GM12878 (cell line): ENCODE measurements around the gene SGCD. TPM values are rescaled to one million over a fixed set of nuclear protein-coding genes. Genes with fewer than 3 reads are reported as not detected.

Experiments
- ATAC-seq: fragments of 200-7000 bp; cut with Tn5 transposase; 3 replicates; pipeline ENCODE4 v1.9.1; 2020; ENCODE audit warnings: mild to moderate bottlenecking, moderate library complexity
- BruUV-seq: library from RNA; stranded (reverse); fragments of 400-500 nt; replicated peaks from 2 replicates; lab custom pipeline; 2021; lab: Mats Ljungman, UMichigan
- CTCF ChIA-PET: fragments of 300-600 bp; sonication (Branson Sonifier 250); formaldehyde crosslinking; extraction: SDS; loops from one replicate; lab custom pipeline; 2021; ENCODE audit warnings: inconsistent platforms; lab: Yijun Ruan, JAX
- POLR2A ChIA-PET: fragments of 350-600 bp; formaldehyde crosslinking; extraction: SDS; loops from one replicate; lab custom pipeline; 2021; ENCODE audit warnings: inconsistent platforms; lab: Charles Lee
- RAD21 ChIA-PET: fragments of 300-600 bp; sonication (Branson Sonifier 250); formaldehyde crosslinking; loops from one replicate; lab custom pipeline; 2023; ENCODE audit warnings: antibody characterized with exemption; ENCODE audit not compliant: unreplicated experiment; lab: Charles Lee
- SMC1A ChIA-PET: fragments of 300-600 bp; sonication (Branson Sonifier 250); formaldehyde crosslinking; loops from one replicate; lab custom pipeline; 2023; ENCODE audit not compliant: unreplicated experiment, uncharacterized antibody; lab: Charles Lee
- DNase-seq: peaks from one replicate; pipeline ENCODE4 v3.0.0-alpha.2; 2011; ENCODE audit warnings: low read depth, low spot score
- FAIRE-seq: peaks from 3 replicates; lab custom pipeline; 2011; peaks lifted over from hg19 to GRCh38; lab: Jason Lieb, UNC
- H2AFZ ChIP-seq: 2 replicates; pipeline ENCODE4 v1.6.0; 2011; ENCODE audit warnings: low read depth, low read length, control low read depth; ENCODE audit not compliant: control insufficient read depth
- H3K27ac ChIP-seq: 2 replicates; pipeline ENCODE4 v1.5.1; 2011; ENCODE audit warnings: control low read depth; ENCODE audit not compliant: control insufficient read depth, insufficient read depth
- H3K27me3 ChIP-seq, 2 experiments: replicated peaks in 1 of 2; 2 replicates each; pipeline versions ENCODE4 v1.6.0 to v1.6.1; 2011; ENCODE audit warnings: low read length in 1 of 2; ENCODE audit not compliant: control insufficient read depth in 2 of 2, insufficient read depth in 2 of 2
- H3K36me3 ChIP-seq, 2 experiments: 2 replicates each; pipeline ENCODE4 v1.5.1; 2011; ENCODE audit warnings: low read length in 1 of 2; ENCODE audit not compliant: control insufficient read depth in 2 of 2, insufficient read depth in 2 of 2
- H3K4me1 ChIP-seq: 2 replicates; pipeline ENCODE4 v1.6.1; 2011; ENCODE audit warnings: mild to moderate bottlenecking, low read length, moderate library complexity, mixed read lengths; ENCODE audit not compliant: control insufficient read depth, insufficient read depth
- H3K4me2 ChIP-seq: 2 replicates; pipeline ENCODE4 v1.6.0; 2011; ENCODE audit warnings: control low read depth; ENCODE audit not compliant: control insufficient read depth, insufficient read depth
- H3K4me3 ChIP-seq: fragments of 200-600 bp; sonication (generic); 2 replicates; pipeline ENCODE4 v1.5.1; 2016
- H3K79me2 ChIP-seq: 2 replicates; pipeline ENCODE4 v1.6.0; 2011; ENCODE audit warnings: low read length; ENCODE audit not compliant: control insufficient read depth, insufficient read depth
- H3K9ac ChIP-seq: 2 replicates; pipeline ENCODE4 v1.8.0; 2011; ENCODE audit warnings: low read length, control low read depth, mixed read lengths; ENCODE audit not compliant: control insufficient read depth, insufficient read depth
- H3K9me3 ChIP-seq: replicated peaks from 3 replicates; pipeline ENCODE4 v1.5.1; 2011; ENCODE audit warnings: mild to moderate bottlenecking, low read length; ENCODE audit not compliant: control insufficient read depth, insufficient read depth
- H4K20me1 ChIP-seq: 2 replicates; pipeline ENCODE4 v1.6.0; 2011; ENCODE audit not compliant: control insufficient read depth, insufficient read depth
- CBX5 ChIP-seq: sonication (generic); IDR thresholded peaks from 2 replicates; pipeline ENCODE4 v1.6.1; 2016; ENCODE audit warnings: low read depth, moderate library complexity, mild to moderate bottlenecking, inconsistent platforms
- DPF2 ChIP-seq: fragments of 450-650 bp; IDR thresholded peaks from 2 replicates; pipeline ENCODE4 v1.6.1; 2017; ENCODE audit warnings: mild to moderate bottlenecking
- ETV6 ChIP-seq, 2 experiments: fragments of 450-650 bp in 1 of 2; IDR thresholded peaks in 1 of 2; conservative IDR thresholded peaks in 1 of 2; 2 replicates each; pipeline ENCODE4 v1.6.1; 2014; ENCODE audit warnings: antibody characterized with exemption in 1 of 2, borderline replicate concordance in 1 of 2, low read depth in 1 of 2, mild to moderate bottlenecking in 1 of 2, moderate library complexity in 1 of 2
- HCFC1 ChIP-seq: fragments of 150-350 bp; IDR thresholded peaks from 2 replicates; pipeline ENCODE4 v1.6.1; 2014; ENCODE audit warnings: low read length
- KDM1A ChIP-seq: fragments of 200-600 bp; sonication (generic); IDR thresholded peaks from 2 replicates; pipeline ENCODE4 v1.6.1; 2016; ENCODE audit warnings: borderline replicate concordance
- LARP7 ChIP-seq: fragments of 450-650 bp; IDR thresholded peaks from 2 replicates; pipeline ENCODE4 v1.6.1; 2017; ENCODE audit warnings: mild to moderate bottlenecking
- MYB ChIP-seq: fragments of 150-350 bp; IDR thresholded peaks from 2 replicates; pipeline ENCODE4 v1.6.1; 2014; ENCODE audit warnings: mild to moderate bottlenecking, low read depth, low read length, borderline replicate concordance
- NR2F1 ChIP-seq: fragments of 450-650 bp; conservative IDR thresholded peaks from 2 replicates; pipeline ENCODE4 v1.6.1; 2017; ENCODE audit warnings: mild to moderate bottlenecking
- POLR2AphosphoS2 ChIP-seq: IDR thresholded peaks from 2 replicates; pipeline ENCODE4 v1.6.1; 2011; ENCODE audit warnings: low read depth, mild to moderate bottlenecking, low read length, improper control_type of control experiment, moderate library complexity
- RBBP5 ChIP-seq: fragments of 200-600 bp; sonication (generic); conservative IDR thresholded peaks from 2 replicates; pipeline ENCODE4 v1.6.1; 2016
- STAT3 ChIP-seq: IDR thresholded peaks from 2 replicates; pipeline ENCODE4 v1.6.1; 2011; ENCODE audit warnings: low read depth, low read length, improper control_type of control experiment
- TBL1XR1 ChIP-seq: IDR thresholded peaks from 2 replicates; pipeline ENCODE4 v1.6.1; 2012; ENCODE audit warnings: low read depth, low read length, improper control_type of control experiment
- WGBS: methylation state at CpG from one replicate; pipeline ENCODE4 v1.1.6; 2016; ENCODE audit warnings: low lambda C conversion rate; ENCODE audit not compliant: insufficient replicate concordance, insufficient coverage; ENCODE audit errors: missing lambda C conversion rate; 5-methylcytosine and 5-hydroxymethylcytosine counted together
- in situ Hi-C: fragments of 300-500 bp; cut with MboI; formaldehyde crosslinking; loops from 9 replicates; pipeline ENCODE4 v1.14.3; 2018; ENCODE audit warnings: mixed read lengths
- intact Hi-C: fragments of 100-400 bp; cut with micrococcal nuclease; formaldehyde crosslinking; loops from one replicate; pipeline ENCODE4 v1.14.2; 2022; ENCODE audit not compliant: unreplicated experiment
- polyA plus RNA-seq, 11 experiments: library from polyadenylated mRNA; depleted of rRNA in 4 of 11; unstranded in 6 of 11; stranded (reverse) in 5 of 11; fragments of >200 nt; fragmentation: Nextera tagmentation in 4 of 11; fragmentation: Illumina TruSeq in 1 of 11; extraction: Ambion mirVana in 4 of 11; extraction: Trizol in 1 of 11; gene quantifications; 1 replicate in 1 of 11; 2 replicates in 10 of 11; pipeline versions ENCODE4 v1.2.1 to v1.2.3, GENCODE V29; 2011 to 2016; ENCODE audit warnings: inconsistent platforms in 2 of 11, missing spikeins in 2 of 11, low read depth in 1 of 11
- total RNA-seq, 4 experiments: library from RNA; depleted of rRNA in 3 of 4; stranded (reverse); fragments of >200 nt in 3 of 4; fragmentation: Illumina TruSeq in 1 of 4; extraction: Trizol in 1 of 4; gene quantifications; 2 replicates each; pipeline versions ENCODE4 v1.2.1 to v1.2.3, GENCODE V29; 2013 to 2021
- TF ChIP-seq, protein P1 (sequence below): fragments of 450-650 bp; IDR thresholded peaks from 2 replicates; pipeline ENCODE4 v1.6.1; 2017; ENCODE audit warnings: mild to moderate bottlenecking
- TF ChIP-seq, protein P2 (sequence below): fragments of 450-650 bp; IDR thresholded peaks from 2 replicates; pipeline ENCODE4 v1.6.1; 2017; ENCODE audit warnings: mild to moderate bottlenecking, moderate library complexity

Gene SGCD
- total and polyA plus RNA-seq, 10 of the 15 experiments (the other 5 are each of a cell fraction or from before 2014, with no cell fraction given), result 0.06 TPM; not detected in 9

DNA sequence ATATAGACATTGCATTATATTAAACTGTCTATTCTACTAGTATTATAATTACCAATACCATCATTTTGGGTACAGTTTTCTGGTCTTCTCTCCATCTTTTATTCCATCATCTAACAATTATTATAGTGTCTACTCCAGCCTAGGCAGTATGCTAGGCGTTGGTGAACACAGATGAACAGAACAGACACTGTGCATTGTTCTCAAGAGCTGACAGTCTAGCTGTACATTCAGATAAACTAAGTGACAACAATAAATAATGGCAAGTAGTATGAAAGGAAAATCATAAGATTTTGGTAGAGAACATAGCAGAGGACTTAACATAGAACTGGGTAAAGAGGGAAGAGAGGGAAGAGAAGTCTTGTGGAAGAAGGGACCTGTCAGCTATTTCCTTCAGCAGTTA, 12.5 kb upstream of the SGCD start:
- Histone ChIP-seq H3K4me1 (no peaks in the 10 kb centered on the region), H2AFZ (no peak overlapping the region), H3K36me3 (no peaks in the 10 kb centered on the region), H3K9me3 (no peaks in the 10 kb centered on the region), H3K4me2 (no peak overlapping the region), H3K79me2 (no peaks in the 10 kb centered on the region), H3K4me3 (no peak overlapping the region), H3K27me3 (no peaks in the 10 kb centered on the region), H4K20me1 (no peaks in the 10 kb centered on the region), H3K9ac (no peak overlapping the region), H3K27ac (no peak overlapping the region)
- DNase-seq (no peak), ATAC-seq (no peak), FAIRE-seq (no peak)
- intact Hi-C loops (no loop called here), in situ Hi-C loops (no loop called here)
- ChIA-PET POLR2A (no interaction called here), CTCF (no interaction called here), SMC1A (no interaction called here), RAD21 (no interaction called here)
- BruUV-seq, result no TSS peak
- 0% methylated on average over 1 of the region's 1 CpG for WGBS
- TF ChIP-seq LARP7, result no peak
- TF ChIP-seq, protein P1, sequence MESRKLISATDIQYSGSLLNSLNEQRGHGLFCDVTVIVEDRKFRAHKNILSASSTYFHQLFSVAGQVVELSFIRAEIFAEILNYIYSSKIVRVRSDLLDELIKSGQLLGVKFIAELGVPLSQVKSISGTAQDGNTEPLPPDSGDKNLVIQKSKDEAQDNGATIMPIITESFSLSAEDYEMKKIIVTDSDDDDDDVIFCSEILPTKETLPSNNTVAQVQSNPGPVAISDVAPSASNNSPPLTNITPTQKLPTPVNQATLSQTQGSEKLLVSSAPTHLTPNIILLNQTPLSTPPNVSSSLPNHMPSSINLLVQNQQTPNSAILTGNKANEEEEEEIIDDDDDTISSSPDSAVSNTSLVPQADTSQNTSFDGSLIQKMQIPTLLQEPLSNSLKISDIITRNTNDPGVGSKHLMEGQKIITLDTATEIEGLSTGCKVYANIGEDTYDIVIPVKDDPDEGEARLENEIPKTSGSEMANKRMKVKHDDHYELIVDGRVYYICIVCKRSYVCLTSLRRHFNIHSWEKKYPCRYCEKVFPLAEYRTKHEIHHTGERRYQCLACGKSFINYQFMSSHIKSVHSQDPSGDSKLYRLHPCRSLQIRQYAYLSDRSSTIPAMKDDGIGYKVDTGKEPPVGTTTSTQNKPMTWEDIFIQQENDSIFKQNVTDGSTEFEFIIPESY, result no peak
- no peak for TF ChIP-seq NR2F1
- TF ChIP-seq POLR2AphosphoS2, result no peak
- TF ChIP-seq STAT3, result no peak
- TF ChIP-seq MYB, result no peak
- TF ChIP-seq CBX5, result no peak
- no peak for TF ChIP-seq HCFC1
- TF ChIP-seq RBBP5, result no peak
- TF ChIP-seq DPF2, result no peak
- TF ChIP-seq, protein P2, sequence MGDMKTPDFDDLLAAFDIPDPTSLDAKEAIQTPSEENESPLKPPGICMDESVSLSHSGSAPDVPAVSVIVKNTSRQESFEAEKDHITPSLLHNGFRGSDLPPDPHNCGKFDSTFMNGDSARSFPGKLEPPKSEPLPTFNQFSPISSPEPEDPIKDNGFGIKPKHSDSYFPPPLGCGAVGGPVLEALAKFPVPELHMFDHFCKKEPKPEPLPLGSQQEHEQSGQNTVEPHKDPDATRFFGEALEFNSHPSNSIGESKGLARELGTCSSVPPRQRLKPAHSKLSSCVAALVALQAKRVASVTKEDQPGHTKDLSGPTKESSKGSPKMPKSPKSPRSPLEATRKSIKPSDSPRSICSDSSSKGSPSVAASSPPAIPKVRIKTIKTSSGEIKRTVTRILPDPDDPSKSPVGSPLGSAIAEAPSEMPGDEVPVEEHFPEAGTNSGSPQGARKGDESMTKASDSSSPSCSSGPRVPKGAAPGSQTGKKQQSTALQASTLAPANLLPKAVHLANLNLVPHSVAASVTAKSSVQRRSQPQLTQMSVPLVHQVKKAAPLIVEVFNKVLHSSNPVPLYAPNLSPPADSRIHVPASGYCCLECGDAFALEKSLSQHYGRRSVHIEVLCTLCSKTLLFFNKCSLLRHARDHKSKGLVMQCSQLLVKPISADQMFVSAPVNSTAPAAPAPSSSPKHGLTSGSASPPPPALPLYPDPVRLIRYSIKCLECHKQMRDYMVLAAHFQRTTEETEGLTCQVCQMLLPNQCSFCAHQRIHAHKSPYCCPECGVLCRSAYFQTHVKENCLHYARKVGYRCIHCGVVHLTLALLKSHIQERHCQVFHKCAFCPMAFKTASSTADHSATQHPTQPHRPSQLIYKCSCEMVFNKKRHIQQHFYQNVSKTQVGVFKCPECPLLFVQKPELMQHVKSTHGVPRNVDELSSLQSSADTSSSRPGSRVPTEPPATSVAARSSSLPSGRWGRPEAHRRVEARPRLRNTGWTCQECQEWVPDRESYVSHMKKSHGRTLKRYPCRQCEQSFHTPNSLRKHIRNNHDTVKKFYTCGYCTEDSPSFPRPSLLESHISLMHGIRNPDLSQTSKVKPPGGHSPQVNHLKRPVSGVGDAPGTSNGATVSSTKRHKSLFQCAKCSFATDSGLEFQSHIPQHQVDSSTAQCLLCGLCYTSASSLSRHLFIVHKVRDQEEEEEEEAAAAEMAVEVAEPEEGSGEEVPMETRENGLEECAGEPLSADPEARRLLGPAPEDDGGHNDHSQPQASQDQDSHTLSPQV, result no peak
- TF ChIP-seq ETV6 (conservative IDR thresholded peaks at IDR 0.05 in 1 of 2, IDR thresholded peaks at IDR 0.05 in 1 of 2; ENCODE audit: borderline replicate concordance in 1 of 2, low read depth in 1 of 2), result no peak
- no peak for TF ChIP-seq TBL1XR1
- TF ChIP-seq KDM1A, result no peak
